GM19351 (cell line): ENCODE measurements around the gene KATNAL2.
"Not testable (repeated sequence)": the region's sequence is repeated elsewhere in the genome, so short reads cannot be mapped to it uniquely, and the experiment has no call there.

ENCODE experiments used
- ATAC-seq: cut with Tn5 transposase; IDR thresholded peaks from one replicate; pipeline ENCODE4 v1.9.1; 2021; ENCODE audit warnings: mild to moderate bottlenecking, moderate library complexity; ENCODE audit not compliant: unreplicated experiment

KATNAL2 gene

DNA sequence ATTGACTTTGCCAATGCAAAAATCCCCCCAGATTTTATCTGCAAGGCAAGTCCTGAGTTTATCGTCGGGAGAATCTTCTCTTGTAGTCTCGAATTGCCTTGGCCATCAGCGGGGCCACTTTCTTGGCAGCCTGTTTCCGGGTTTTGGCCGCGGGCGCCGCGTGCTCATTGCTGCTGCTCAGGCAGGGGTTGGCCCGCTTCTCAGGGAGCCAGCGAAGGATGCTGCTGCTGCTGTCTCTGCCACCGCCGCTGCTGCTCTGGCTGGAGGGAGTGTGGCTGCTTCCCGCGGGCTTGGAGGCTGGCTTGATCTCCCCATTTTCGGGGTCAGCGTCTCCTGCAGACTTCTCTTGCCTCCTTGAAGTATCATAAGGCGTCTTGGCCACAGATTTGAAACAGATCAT, 115.5 kb downstream of the KATNAL2 start:
- no peak for ATAC-seq

DNA sequence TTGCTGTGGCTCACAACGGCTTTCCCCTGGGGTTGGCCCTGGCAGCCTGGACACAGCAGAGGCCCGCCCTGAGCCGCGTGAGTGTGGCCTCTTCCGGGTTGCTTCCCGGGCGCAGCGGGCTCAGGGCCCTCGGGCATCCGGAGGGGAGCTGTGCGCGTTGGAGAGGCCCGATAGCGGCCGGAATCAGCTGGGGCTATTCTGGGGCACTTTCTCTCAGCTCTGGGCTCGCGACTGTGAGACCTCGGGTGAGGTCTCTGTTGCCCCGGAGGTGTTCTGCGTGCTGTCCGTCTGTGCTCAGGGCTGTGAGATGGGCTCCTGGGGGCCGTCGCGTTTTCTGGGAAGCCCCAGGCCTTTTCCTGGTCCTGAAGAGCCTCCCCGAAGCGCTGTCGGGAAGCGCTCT, 117.2 kb downstream of the KATNAL2 start:
- not testable (repeated sequence) for ATAC-seq

DNA sequence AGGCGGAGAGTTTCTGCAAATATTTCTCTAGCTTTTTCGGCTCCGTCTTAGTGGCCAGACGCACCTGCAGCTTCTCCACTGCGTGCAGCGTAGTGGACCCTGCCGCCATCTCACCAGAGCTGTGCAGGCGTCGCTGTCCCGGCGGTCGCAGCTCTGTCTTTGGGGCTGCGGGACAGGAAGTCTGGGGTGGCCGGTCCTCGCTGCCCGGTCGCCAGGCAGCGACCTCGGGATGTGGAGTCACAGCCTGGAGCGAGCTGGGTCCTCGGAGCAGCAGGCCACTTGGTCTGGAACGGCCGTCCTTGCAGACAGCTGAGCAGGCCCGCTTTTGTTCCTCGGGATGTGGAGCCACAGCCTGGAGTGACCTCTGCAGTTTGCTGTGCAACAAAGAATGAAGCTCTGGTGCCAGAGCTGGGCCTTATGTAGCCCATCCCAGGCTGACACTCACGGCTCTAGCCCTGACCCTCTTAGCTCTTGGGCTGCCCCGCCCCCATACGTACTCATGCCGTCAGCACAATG, 117.8 kb downstream of the KATNAL2 start, which contains the start of gene ELOA2:
TSS of gene ELOA2 (minus strand) at position 466 of the 516 bp plus-strand sequence. CDS start at position 109, 357 bp downstream.
- ATAC-seq: no peak

DNA sequence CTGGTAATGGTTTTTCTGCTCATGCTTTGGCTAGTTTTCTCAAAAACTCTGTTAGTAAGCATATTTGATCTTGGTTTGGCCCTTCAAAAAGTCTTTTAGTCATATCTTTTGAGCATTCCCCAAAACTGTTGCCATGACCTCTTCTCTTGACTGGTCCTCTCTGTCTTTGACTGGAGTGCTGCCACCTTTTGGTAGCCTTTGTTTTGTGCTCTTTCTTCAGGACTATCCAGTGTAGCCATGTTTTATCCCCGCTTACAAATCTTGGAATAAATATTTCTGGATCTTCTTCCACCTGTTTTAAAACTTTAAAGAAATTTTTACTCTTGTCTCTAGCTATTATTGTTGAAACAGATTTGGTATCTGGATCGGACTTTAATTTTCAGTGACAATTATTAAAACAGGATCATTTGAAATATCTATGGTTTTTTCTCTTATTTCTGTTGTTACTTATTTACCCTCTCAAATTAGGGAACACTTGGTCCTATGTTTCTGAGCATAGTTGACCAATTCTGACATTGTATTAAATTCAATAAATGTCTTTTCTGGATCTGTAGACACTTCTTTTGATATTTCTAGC, 119.0 kb downstream of the KATNAL2 start:
- ATAC-seq: no peak

DNA sequence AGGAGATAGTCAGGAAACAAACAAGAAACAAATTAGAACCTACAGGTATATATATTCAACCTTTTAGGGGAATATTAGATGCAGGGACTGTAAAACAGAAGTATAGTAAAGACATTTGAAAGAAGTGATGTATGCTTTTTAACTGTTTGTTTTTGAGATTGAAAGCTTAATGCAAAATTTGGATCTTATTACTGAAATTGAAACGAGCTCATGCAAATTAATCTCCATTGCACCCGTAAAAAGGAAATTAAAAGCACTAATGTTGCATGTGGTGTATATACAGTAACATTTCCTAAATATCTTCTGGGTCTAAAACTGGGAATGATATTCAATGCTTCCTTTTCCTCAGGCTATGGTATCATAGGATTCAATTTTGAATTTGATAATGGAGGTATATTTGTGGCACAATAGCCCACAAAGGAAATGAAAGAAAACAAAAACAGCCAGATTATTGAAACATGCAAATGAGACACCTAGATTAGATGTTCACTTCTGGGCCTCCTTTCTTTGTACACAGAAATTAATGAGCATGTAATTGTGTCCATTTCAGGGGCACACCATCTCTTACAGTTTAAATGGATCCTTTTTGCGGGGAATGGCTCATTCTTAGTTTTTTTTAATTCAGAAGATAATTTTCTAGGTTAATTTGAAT, 119.7 kb downstream of the KATNAL2 start:
- no peak for ATAC-seq

DNA sequence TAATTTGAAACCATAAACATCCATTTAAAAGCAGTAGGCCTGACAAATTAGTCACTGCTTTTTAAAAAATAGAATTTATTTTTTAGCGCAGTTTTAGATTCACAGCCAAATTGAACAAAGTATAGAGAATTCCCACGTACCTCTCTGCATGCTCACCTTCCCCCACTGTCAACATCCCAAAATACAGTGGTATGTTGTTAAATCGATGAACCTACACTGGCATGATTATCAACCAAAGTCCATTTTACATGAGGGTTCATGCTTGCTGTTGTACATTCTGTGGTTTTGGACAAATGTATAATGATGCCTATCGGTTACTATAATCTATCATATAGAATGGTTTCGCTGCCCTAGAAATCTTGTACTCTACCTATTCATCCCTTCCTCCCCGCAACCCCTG, 123.6 kb downstream of the KATNAL2 start:
- no peak for ATAC-seq

DNA sequence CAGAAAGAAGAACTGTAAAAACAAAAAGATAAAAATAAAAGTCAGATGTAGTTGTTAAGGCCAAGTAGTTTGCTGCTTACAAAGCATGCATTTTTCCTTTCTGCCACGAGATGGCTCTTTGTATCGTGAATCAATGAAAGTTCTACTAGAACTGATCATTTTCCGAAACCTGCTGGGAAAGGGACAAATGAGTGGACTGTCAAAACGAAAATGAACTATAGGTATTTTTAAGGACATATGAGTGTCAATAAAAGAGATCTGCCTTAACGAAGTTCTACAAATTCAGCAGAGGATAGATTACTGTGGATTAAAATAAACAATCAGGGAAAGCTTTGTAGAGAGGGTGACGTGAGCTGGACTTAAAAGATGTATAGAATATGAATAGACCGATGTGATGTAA, 133.1 kb downstream of the KATNAL2 start:
- ATAC-seq: no peak

DNA sequence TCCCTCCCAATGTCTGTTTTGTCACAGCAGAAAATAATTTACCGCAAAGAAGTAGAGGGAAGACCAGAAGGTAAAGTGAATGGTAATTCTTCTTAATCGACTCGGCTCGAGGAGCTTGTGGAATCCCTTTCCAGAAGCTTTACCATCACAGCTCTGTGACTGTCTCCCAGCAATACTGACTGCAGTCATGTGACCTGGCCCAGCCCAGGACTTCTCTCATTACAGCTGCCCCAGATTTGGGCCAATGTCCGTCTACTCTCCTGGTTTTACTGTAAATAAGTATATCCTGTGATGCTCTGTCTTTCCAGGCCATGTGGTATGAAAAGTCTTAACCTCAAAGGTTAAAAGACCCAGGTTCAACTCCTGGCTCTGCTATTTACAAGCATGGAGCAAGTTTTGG, 137.0 kb downstream of the KATNAL2 start:
- no peak for ATAC-seq

DNA sequence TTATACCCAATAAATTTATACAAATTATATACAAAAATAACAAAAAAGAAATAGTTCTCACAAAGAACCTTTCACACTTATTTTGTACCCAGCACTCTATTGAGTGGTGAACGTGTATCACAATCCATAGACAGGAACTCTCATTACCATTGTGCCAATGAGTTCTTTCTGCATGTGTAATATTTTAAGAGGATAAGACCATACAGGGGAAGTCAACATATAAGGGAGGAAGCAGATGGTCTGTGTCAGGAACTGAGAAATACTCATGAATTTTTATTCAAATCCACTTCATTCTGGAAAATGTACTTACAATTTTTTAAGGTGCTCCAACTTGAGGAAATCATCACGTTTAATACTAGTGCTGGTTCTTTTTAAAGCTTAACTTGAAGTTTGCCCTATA, 145.1 kb downstream of the KATNAL2 start:
- ATAC-seq: no peak

DNA sequence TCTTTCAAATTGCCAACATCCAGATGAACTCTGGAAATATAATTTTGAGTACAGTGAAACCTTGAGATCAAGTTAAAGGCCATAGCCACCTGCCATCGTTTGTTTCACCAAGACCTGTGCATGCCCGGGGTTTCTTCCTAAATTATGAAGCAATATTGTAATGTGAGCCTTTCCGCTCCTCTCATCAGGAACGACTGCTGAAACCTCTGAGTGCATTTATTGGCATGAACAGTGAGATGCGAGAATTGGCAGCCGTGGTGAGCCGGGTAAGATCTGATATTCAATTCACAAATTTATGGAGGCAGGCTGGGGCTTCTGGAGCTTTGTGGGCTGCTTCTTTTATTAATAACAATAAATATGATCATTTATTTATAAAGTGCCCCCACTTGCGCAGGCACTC, 145.7 kb downstream of the KATNAL2 start:
- ATAC-seq: no peak

DNA sequence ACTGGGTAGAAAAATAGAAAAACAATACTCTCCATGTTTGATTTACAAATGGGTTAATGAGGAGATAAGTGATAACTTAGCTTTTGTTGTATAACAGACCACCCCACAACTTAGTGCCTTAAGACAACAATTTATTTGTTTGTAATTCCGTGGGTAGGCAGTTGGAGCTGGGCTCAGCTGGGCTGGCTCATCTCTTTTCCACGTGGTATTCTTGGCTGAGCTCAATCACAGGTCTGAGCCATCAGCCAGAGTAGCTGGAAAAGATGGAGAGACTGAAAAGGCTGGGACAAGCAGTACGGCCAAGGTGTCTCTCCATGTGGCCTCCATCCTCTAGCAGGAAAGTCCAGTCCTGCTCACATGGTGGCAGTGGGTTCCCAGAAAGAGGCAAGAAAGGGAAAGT, 150.2 kb downstream of the KATNAL2 start:
- no peak for ATAC-seq

DNA sequence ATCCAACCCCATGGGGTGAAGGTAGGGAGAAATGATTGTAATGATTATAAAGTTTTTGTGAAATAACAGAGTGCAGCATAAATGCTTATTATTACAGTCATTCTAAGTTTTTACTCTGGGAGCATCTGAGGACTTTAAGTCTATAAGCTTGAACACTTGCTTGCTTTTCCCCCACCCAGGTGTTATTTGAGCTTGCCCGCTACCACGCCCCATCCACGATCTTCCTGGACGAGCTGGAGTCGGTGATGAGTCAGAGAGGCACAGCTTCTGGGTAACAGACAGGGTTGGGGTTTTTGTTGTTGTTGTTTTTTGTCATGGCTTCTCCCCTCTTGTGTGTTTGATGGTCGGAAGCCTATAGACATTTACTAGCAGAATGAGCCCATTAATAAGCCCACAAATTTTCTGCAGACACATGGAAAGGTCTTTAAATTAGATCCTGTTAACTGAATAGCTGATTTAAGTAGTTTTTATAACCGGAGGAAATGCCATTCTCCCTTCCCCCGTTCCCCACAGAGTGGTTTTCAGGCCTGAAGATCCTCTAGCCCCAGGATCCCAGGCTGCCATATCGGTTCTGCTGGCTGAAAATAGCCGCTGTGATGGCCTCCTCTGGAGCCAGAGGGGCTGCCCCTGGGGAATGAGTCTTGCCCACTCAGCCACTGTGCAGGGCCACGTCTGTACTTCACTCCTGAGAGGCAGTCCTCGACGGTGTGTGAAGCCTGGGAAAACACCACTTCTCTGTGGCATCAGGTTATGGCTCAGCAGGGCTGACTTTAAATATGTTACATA, 157.9 kb downstream of the KATNAL2 start:
- no peak for ATAC-seq

DNA sequence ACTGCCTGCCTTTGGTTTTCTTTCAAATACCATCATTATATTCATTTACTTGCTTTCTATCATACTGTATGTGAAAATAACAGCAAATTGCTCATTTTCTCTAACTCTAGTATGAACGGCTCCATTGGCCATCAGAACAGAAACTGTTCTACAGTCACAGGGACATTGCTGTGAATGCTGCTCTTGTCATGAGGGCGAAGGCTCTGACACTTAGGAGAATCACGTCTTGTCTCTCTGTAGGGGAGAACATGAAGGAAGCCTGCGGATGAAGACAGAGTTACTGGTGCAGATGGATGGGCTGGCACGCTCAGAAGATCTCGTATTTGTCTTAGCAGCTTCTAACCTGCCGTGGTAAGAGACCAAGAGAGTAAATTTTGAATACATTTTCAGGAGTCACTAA, 159.7 kb downstream of the KATNAL2 start:
- ATAC-seq: no peak

DNA sequence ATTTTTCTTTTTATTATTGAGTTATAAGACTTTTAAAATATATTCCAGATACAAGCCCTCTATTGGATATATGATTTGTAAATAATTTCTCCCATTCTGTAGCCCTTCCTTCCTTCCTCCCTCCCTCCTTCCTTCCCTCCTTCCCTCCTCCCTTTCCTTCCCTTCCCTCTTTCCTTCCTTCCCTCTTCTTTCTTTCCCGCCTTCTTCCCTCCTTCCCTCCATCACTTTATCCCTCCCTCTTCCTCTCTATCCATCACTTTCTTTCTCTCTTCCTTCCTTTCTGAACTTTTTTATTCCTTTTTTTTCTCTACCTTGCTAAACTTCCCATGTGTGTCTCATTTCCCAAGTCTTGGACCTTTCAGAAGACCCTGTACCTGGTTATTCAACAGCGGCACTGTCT, 163.5 kb downstream of the KATNAL2 start:
- no peak for ATAC-seq

DNA sequence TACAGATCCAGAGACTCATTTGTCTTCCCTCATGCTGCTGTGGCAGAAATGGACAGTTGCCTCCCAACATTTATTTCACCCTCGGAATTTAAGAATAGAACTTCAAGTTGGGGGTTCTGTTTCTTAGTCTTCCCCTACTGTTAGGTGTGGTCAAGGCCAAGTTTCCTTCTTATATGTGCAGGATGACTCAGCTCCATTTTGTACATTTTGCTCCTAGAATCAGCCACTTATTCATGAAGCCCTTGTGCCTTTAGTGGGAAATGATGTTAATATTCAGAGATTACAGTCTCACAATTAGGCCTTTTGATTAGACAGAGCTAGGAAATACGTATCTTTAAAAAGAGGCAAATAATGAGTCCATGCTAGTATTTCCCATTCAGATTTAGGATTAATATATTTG, 164.2 kb downstream of the KATNAL2 start:
- ATAC-seq: no peak

DNA sequence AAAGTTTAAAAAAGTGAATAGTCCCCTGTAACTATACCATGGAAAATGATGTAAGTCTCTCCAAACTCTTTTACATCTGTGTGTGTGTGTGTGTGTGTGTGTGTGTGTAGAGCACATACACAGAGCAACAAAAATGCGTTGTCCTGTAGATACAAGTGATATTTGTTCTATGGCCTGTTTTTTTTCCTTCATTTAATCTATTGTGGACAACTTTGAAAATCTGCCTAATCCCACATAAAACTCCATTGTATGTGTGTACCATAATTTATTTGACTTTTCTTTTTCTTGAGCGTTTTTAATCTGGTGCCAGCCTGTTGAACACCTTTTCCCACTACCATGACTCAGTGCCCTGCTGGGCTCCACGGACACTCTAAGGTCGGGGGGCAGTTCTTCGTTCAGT, 170.3 kb downstream of the KATNAL2 start:
- no peak for ATAC-seq

DNA sequence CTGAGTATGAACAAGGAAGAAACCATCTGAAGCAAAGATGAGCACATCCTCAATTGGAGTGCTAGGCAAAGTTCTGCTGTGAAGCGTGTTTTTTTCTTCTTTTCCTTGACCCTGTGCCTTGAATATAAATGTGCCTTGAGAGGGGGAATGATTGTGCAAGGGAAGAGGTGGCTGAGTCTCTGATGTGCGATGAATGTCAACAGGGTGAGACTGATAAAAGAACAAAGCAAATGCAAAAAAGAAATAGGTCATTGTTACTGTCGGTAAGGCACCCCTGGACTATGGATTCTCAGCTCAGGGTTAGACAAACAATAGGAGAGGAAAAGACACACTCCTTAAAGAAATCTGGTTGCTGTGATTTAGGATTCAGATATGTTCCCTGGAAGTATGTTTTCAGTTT, 178.4 kb downstream of the KATNAL2 start:
- no peak for ATAC-seq

DNA sequence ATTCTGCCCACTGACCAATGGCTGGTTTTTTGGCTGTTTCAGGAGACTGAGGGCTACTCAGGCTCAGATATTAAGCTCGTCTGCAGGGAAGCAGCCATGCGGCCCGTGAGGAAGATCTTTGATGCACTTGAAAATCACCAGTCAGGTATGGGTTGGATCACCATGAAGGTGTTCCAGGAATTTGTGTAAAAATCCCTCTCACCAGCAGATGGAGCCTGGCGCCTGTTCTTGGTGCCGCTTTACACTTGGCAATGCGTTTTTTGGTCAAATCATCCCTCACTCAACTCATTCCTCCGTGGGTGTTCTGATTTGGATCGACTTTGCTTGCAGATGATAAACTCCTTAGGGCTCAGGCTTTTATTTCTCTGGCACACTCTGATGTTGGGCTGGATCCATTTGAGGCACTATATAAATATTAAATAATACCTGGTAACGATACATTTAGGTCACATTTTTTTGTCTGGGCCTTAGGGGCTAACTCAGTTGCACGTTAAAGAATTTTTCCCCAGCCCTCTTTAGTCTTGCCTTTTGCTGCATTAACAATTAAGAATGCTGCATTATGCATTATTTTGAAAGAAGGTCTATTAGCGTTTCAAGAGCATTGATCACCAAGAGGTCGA, 182.9 kb downstream of the KATNAL2 start:
- no peak for ATAC-seq

DNA sequence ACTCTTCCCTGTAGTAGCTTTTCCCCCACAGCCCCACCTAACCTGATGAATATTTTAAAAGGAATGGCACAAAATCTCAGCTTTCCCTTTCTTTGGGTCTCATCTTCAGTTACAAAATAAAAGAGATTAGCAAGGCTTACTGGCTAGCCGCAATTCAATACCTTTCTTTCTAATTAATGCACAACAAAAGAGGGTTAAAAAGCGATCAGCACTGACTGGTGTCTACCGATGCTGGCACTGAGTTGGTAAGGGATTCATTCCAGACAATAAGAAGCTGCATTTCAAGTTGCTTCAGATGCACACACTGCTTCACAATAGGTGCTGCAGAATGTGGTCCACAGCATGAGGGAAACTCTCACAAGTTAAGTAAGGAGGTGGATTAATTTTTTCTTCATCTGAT, 191.0 kb downstream of the KATNAL2 start:
- no peak for ATAC-seq

DNA sequence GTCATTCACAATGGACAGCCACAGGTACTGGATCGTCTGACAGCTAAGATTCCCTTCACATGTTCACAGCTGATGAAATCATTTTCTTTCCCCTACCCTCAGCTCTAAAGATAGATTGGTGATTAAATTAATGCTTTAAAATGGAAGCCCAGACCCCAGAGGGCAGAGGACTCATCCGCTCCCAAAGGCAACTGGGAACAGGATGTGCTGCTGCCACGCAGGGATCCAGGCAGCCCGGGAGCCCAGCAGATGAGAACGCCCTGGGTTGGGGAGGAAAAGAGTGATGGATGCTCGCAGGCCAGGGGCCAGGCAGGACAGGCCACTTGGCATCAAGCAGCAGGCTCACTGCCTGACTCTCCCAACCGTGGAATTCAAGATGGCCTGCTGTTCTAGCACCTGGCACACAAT, 191.6 kb downstream of the KATNAL2 start:
- ATAC-seq: no peak

DNA sequence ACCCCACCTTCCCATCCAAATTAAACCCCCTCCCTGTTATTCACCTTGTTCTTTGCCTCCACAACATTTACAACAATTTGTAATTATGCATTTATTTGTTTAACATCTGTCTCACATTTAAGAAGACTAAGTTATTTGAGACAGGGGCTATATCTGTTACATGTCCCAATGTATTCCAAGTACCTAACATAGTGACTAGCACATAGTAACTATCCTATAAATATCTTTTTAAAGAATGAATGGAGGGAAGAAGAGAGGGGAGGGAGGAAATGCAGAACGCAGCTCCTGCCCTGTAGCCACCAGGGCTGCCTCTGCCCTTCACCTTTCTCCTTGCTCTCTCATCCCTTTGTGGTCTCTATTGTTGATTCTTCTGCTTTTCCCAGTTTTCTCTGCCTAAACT, 192.3 kb downstream of the KATNAL2 start:
- no peak for ATAC-seq
